ENCODE measurements around the gene LAT. TPM values are rescaled to one million over a fixed set of nuclear protein-coding genes. Genes with fewer than 3 reads are reported as not detected.
"Not testable (repeated sequence)": the region's sequence is repeated elsewhere in the genome, so short reads cannot be mapped to it uniquely, and the experiment has no call there.

The LAT gene
- total RNA-seq, 1 donor from 2014 or later = 0.53 TPM

DNA sequence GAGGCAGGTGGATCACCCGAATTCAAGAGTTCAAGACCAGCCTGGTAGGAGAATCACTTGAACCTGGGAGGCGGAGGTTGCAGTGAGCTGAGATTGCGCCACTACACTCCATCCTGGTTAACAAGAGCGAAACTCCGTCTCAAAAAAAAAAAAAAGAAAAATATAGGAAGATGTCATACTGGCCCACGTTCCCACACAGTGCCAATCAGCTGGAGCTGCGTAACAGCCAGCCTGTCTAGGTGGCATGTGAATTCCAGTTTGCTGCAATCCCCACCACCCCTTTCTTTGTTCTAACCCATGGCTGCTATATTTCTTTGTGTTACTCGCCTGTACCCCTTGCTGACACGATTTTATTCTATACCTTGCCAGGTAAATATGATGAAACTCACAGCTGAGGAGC lies 26.6 kb upstream of the LAT start:
- DNase-seq (ENCODE audit: low read depth) = no peak
- H3K4me3 ChIP-seq (ENCODE audit: low read depth, low read length) = no peak overlapping the region
- H3K36me3 ChIP-seq (ENCODE audit: control insufficient read depth, insufficient read depth, low read length) = peaks cover 43% of the 10 kb centered on the region
- FAIRE-seq = no peak
- H3K27me3 ChIP-seq (ENCODE audit: control insufficient read depth, insufficient read depth, low read length) = no peaks in the 10 kb centered on the region
- TF ChIP-seq, protein P1, sequence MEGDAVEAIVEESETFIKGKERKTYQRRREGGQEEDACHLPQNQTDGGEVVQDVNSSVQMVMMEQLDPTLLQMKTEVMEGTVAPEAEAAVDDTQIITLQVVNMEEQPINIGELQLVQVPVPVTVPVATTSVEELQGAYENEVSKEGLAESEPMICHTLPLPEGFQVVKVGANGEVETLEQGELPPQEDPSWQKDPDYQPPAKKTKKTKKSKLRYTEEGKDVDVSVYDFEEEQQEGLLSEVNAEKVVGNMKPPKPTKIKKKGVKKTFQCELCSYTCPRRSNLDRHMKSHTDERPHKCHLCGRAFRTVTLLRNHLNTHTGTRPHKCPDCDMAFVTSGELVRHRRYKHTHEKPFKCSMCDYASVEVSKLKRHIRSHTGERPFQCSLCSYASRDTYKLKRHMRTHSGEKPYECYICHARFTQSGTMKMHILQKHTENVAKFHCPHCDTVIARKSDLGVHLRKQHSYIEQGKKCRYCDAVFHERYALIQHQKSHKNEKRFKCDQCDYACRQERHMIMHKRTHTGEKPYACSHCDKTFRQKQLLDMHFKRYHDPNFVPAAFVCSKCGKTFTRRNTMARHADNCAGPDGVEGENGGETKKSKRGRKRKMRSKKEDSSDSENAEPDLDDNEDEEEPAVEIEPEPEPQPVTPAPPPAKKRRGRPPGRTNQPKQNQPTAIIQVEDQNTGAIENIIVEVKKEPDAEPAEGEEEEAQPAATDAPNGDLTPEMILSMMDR (IDR thresholded peaks at IDR 0.05; ENCODE audit: insufficient read depth, low read length, severe bottlenecking) = no peak

DNA sequence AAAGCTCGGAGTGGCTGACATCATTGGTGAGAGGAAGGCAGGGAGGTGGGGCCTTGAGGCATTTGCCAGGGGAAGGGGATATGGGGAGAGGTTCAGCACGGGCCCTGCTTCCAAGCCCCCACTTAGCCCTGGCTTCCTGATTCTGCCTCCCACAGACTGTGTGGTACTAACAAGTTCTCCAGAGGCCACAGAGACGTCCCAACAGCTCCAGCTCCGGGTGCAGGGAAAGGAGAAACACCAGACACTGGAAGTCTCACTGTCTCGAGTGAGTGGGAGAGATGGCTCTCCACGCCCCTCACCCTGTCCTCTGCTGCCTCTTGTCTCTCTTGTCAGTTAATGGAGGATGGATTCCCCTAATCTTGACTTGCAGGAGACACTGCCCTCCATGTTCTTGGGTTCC lies 26.0 kb upstream of the LAT start:
- H3K27me3 ChIP-seq (ENCODE audit: control insufficient read depth, insufficient read depth, low read length) = no peaks in the 10 kb centered on the region
- H3K36me3 ChIP-seq (ENCODE audit: control insufficient read depth, insufficient read depth, low read length) = peaks cover 44% of the 10 kb centered on the region
- TF ChIP-seq, protein P1 (IDR thresholded peaks at IDR 0.05; ENCODE audit: insufficient read depth, low read length, severe bottlenecking) = no peak
- H3K4me3 ChIP-seq (ENCODE audit: low read depth, low read length) = no peak overlapping the region
- DNase-seq (ENCODE audit: low read depth) = no peak
- no peak for FAIRE-seq

DNA sequence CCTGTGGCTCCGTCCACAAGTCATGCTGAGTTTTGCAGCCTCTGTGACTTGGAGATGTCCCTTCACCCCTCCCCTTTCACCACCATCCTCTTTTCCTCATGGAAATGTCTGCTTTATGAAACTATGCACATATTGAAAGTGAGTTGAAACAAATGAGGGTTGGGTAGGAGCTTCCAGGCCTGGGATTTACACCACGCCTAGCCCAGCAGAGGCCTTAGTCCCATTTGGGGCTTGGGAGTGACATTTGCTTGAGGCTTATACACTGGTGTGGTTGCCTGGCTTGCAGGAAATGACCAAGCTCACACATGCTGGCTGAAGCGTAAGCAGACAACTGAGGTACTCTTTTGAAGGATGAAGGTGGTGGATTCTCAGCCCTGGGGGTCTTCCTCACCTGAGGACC lies 20.8 kb upstream of the LAT start:
- TF ChIP-seq, protein P1 (IDR thresholded peaks at IDR 0.05; ENCODE audit: insufficient read depth, low read length, severe bottlenecking) = no peak
- Histone ChIP-seq H3K27me3 (ENCODE audit: control insufficient read depth, insufficient read depth, low read length) (no peaks in the 10 kb centered on the region), H3K36me3 (ENCODE audit: control insufficient read depth, insufficient read depth, low read length) (peaks cover 28% of the 10 kb centered on the region), H3K4me3 (ENCODE audit: low read depth, low read length) (no peak overlapping the region)
- DNase-seq (ENCODE audit: low read depth) = no peak
- no peak for FAIRE-seq

DNA sequence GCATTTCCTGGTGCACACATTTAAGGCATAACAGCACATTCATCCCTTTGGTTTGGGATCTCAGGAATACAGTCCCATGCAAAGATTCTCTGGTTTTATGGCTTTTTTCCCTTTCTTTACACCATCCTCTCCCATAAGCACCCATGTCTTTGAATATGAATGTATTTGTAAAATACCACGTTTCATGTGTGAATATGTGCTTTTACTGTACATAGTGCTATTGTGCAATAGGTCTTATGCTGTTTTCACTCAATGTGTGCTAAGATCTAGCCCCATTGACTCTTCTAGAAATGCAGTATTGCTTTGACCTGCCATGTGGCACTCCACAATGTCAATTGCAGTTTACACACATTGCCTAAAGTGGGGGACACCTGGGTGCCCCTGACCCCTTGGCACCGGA lies 20.4 kb upstream of the LAT start:
- TF ChIP-seq, protein P1 (IDR thresholded peaks at IDR 0.05; ENCODE audit: insufficient read depth, low read length, severe bottlenecking) = no peak
- H3K36me3 ChIP-seq (ENCODE audit: control insufficient read depth, insufficient read depth, low read length) = peaks cover 26% of the 10 kb centered on the region
- DNase-seq (ENCODE audit: low read depth) (no peak), FAIRE-seq (no peak)
- no peak overlapping the region for H3K4me3 ChIP-seq (ENCODE audit: low read depth, low read length)
- no peaks in the 10 kb centered on the region for H3K27me3 ChIP-seq (ENCODE audit: control insufficient read depth, insufficient read depth, low read length)

DNA sequence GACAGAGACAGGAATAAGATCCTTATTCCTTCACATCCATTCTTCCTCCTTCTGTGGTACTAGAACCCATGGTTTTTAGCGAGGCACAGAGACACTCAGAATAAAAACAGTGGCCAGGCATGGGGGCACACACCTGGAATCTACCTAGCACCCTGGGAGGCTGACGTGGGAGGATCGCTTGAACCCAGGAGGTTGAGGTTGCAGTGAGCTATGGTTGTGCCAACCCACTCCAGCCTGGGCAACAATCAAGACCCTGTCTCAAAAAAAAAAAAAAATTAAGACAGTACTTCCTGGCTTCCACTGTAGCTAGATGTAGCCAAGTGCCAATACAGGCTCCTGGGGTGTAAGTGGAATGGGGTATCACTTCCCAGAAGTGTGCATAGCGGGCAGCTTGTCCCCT lies 17.7 kb upstream of the LAT start:
- no peak for FAIRE-seq

DNA sequence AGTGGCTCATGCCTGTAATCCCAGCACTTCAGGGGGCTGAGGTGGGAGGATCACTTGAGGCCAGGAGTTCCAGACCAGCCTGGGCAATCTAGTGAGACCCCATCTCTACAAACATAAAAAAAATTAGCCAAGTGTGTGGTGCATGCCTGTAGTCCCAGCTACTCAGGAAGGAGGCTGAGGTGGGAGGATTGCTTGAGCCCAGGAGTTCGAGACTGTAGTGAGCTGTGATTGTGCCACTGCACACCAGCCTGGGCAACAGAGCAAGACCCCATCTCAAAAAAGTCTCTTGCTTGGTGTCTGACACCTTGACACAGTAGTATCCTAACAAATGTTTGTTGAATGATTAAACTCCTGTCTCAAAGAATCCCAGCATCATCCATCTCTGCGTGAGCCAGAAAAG lies 15.2 kb upstream of the LAT start:
- not testable (repeated sequence) for H3K36me3 ChIP-seq (ENCODE audit: control insufficient read depth, insufficient read depth, low read length); DNase-seq (ENCODE audit: low read depth); H3K4me3 ChIP-seq (ENCODE audit: low read depth, low read length); FAIRE-seq; H3K27me3 ChIP-seq (ENCODE audit: control insufficient read depth, insufficient read depth, low read length)

More for the DNA sequence above, 17.7 kb upstream of the LAT start:
- no peaks in the 10 kb centered on the region for H3K27me3 ChIP-seq (ENCODE audit: control insufficient read depth, insufficient read depth, low read length)
- TF ChIP-seq, protein P1 (IDR thresholded peaks at IDR 0.05; ENCODE audit: insufficient read depth, low read length, severe bottlenecking) = no peak
- no peak for DNase-seq (ENCODE audit: low read depth)
- no peak overlapping the region for H3K4me3 ChIP-seq (ENCODE audit: low read depth, low read length)
- H3K36me3 ChIP-seq (ENCODE audit: control insufficient read depth, insufficient read depth, low read length) = peaks cover 14% of the 10 kb centered on the region

All from bronchial epithelial cell (primary cell).